Measurements from ENCODE around the gene GPBAR1. TPM values are rescaled to one million over a fixed set of nuclear protein-coding genes. Genes with fewer than 3 reads are reported as not detected.

Gene GPBAR1
- total RNA-seq, 1 donor from 2014 or later, result not detected

- peaks cover 24% of the 10 kb centered on the region for H3K4me1 Mint-ChIP-seq (ENCODE audit: unreplicated experiment)
- H3K27ac Mint-ChIP-seq (ENCODE audit: unreplicated experiment), result no peak overlapping the region
- H3K27me3 Mint-ChIP-seq (ENCODE audit: unreplicated experiment), result no peaks in the 10 kb centered on the region
- H3K4me3 Mint-ChIP-seq (ENCODE audit: unreplicated experiment), result no peak overlapping the region
- TF ChIP-seq CTCF (IDR thresholded peaks at IDR 0.05), result peak; percentile 56
- peaks cover 26% of the 10 kb centered on the region for H3K36me3 Mint-ChIP-seq (ENCODE audit: unreplicated experiment)
- DNase-seq (ENCODE audit: extremely low spot score, unreplicated experiment), result no peak
- no peaks in the 10 kb centered on the region for H3K9me3 Mint-ChIP-seq (ENCODE audit: unreplicated experiment)
Measured at GRCh38 chr2:218257390-218257981, 3.3 kb upstream of the GPBAR1 start.

GRCh38 chr2:218259099-218259961, 1.5 kb upstream of the GPBAR1 start:
- no peaks in the 10 kb centered on the region for H3K27me3 Mint-ChIP-seq (ENCODE audit: unreplicated experiment)
- TF ChIP-seq CTCF (IDR thresholded peaks at IDR 0.05), result no peak
- no peak overlapping the region for H3K4me3 Mint-ChIP-seq (ENCODE audit: unreplicated experiment)
- H3K27ac Mint-ChIP-seq (ENCODE audit: unreplicated experiment), result peak overlapping the region; percentile 66
- no peak for DNase-seq (ENCODE audit: extremely low spot score, unreplicated experiment)
- H3K4me1 Mint-ChIP-seq (ENCODE audit: unreplicated experiment), result peaks cover 24% of the 10 kb centered on the region
- H3K36me3 Mint-ChIP-seq (ENCODE audit: unreplicated experiment), result peaks cover 18% of the 10 kb centered on the region
- H3K9me3 Mint-ChIP-seq (ENCODE audit: unreplicated experiment), result no peaks in the 10 kb centered on the region

GRCh38 chr2:218260166-218260565, 649 bp upstream of the GPBAR1 start:
- H3K36me3 Mint-ChIP-seq (ENCODE audit: unreplicated experiment), result peaks cover 12% of the 10 kb centered on the region
- H3K4me1 Mint-ChIP-seq (ENCODE audit: unreplicated experiment), result peaks cover 24% of the 10 kb centered on the region
- no peak for TF ChIP-seq CTCF (IDR thresholded peaks at IDR 0.05)
- DNase-seq (ENCODE audit: extremely low spot score, unreplicated experiment), result no peak
- H3K27ac Mint-ChIP-seq (ENCODE audit: unreplicated experiment), result no peak overlapping the region
- H3K4me3 Mint-ChIP-seq (ENCODE audit: unreplicated experiment), result no peak overlapping the region
- no peaks in the 10 kb centered on the region for H3K9me3 Mint-ChIP-seq (ENCODE audit: unreplicated experiment)
- no peaks in the 10 kb centered on the region for H3K27me3 Mint-ChIP-seq (ENCODE audit: unreplicated experiment)

GRCh38 chr2:218261423-218262236, 815 bp downstream of the GPBAR1 start:
- Mint-ChIP-seq H3K4me1 (ENCODE audit: unreplicated experiment) (peaks cover 24% of the 10 kb centered on the region), H3K36me3 (ENCODE audit: unreplicated experiment) (peaks cover 11% of the 10 kb centered on the region), H3K4me3 (ENCODE audit: unreplicated experiment) (no peak overlapping the region), H3K9me3 (ENCODE audit: unreplicated experiment) (no peaks in the 10 kb centered on the region), H3K27ac (ENCODE audit: unreplicated experiment) (no peak overlapping the region), H3K27me3 (ENCODE audit: unreplicated experiment) (no peaks in the 10 kb centered on the region)
- no peak for DNase-seq (ENCODE audit: extremely low spot score, unreplicated experiment)
- no peak for TF ChIP-seq CTCF (IDR thresholded peaks at IDR 0.05)

- no peak for DNase-seq (ENCODE audit: extremely low spot score, unreplicated experiment)
- Mint-ChIP-seq H3K9me3 (ENCODE audit: unreplicated experiment) (no peaks in the 10 kb centered on the region), H3K4me3 (ENCODE audit: unreplicated experiment) (no peak overlapping the region), H3K4me1 (ENCODE audit: unreplicated experiment) (peaks cover 24% of the 10 kb centered on the region), H3K36me3 (ENCODE audit: unreplicated experiment) (peaks cover 14% of the 10 kb centered on the region), H3K27ac (ENCODE audit: unreplicated experiment) (no peak overlapping the region), H3K27me3 (ENCODE audit: unreplicated experiment) (no peaks in the 10 kb centered on the region)
- no peak for TF ChIP-seq CTCF (IDR thresholded peaks at IDR 0.05)
Measured at GRCh38 chr2:218262237-218262600, 1.4 kb downstream of the GPBAR1 start.

Data from osteocyte (in vitro differentiated cells).